HepG2 (cell line): Measurements from ENCODE around the gene DBNDD2. TPM values are rescaled to one million over a fixed set of nuclear protein-coding genes. Genes with fewer than 3 reads are reported as not detected.

Source experiments
- CBX5 ChIP-seq: sonication (generic); formaldehyde crosslinking; IDR thresholded peaks from 2 replicates; pipeline ENCODE4 v1.4.0; 2020; ENCODE audit warnings: missing genetic modification reagents, borderline replicate concordance
- ELK4 ChIP-seq: sonication (generic); formaldehyde crosslinking; IDR thresholded peaks from 2 replicates; pipeline ENCODE4 v1.9.0; 2021; ENCODE audit warnings: missing genetic modification reagents, borderline replicate concordance
- GABPB1 ChIP-seq: IDR thresholded peaks from 2 replicates; pipeline ENCODE4 v1.6.1; 2016; ENCODE audit warnings: mild to moderate bottlenecking, missing genetic modification reagents, moderate library complexity, missing compliant biosample characterization
- HNF1B ChIP-seq: sonication (generic); formaldehyde crosslinking; IDR thresholded peaks from 2 replicates; pipeline ENCODE4 v1.5.1; 2020; ENCODE audit warnings: mild to moderate bottlenecking, moderate library complexity, missing genetic modification reagents
- HOXA7 ChIP-seq: sonication (generic); formaldehyde crosslinking; IDR thresholded peaks from 2 replicates; pipeline ENCODE4 v1.8.1; 2022; ENCODE audit warnings: mild to moderate bottlenecking, missing genetic modification reagents, moderate library complexity
- KAT7 ChIP-seq: IDR thresholded peaks from 2 replicates; pipeline ENCODE4 v1.6.1; 2018; ENCODE audit warnings: borderline replicate concordance, missing compliant biosample characterization
- MXD1 ChIP-seq: sonication (generic); formaldehyde crosslinking; IDR thresholded peaks from 2 replicates; pipeline ENCODE4 v1.4.0; 2020; ENCODE audit warnings: mild to moderate bottlenecking, missing genetic modification reagents
- RBFOX2 ChIP-seq: fragments of 200-400 bp; formaldehyde crosslinking; IDR thresholded peaks from 2 replicates; pipeline ENCODE4 v1.6.1; 2017; ENCODE audit warnings: low read depth, mild to moderate bottlenecking, low read length
- RXRA ChIP-seq: sonication (generic); formaldehyde crosslinking; IDR thresholded peaks from 2 replicates; pipeline ENCODE4 v1.5.1; 2020; ENCODE audit warnings: missing genetic modification reagents
- SIN3A ChIP-seq: IDR thresholded peaks from 2 replicates; pipeline ENCODE4 v1.6.1; 2011; ENCODE audit warnings: low read depth, mild to moderate bottlenecking, control low read depth, low read length, borderline replicate concordance
- TAF1 ChIP-seq: sonication (generic); formaldehyde crosslinking; IDR thresholded peaks from 2 replicates; pipeline ENCODE4 v1.4.0; 2020; ENCODE audit warnings: missing genetic modification reagents
- XRCC5 ChIP-seq: fragments of 200-400 bp; formaldehyde crosslinking; optimal IDR thresholded peaks from 2 replicates; pipeline ENCODE3; 2017; ENCODE audit warnings: mild to moderate bottlenecking, low read length
- ZBTB49 ChIP-seq: sonication (generic); formaldehyde crosslinking; IDR thresholded peaks from 2 replicates; pipeline ENCODE4 v1.4.0; 2020; ENCODE audit warnings: missing genetic modification reagents, borderline replicate concordance
- ZC3H13 ChIP-seq: sonication (generic); formaldehyde crosslinking; IDR thresholded peaks from 2 replicates; pipeline ENCODE4 v1.8.1; 2023; ENCODE audit warnings: mild to moderate bottlenecking, missing genetic modification reagents, moderate library complexity
- ZFP41 ChIP-seq: sonication (generic); formaldehyde crosslinking; IDR thresholded peaks from 2 replicates; pipeline ENCODE4 v1.4.0; 2020; ENCODE audit warnings: mild to moderate bottlenecking, missing genetic modification reagents, borderline replicate concordance
- ZMYM4 ChIP-seq: sonication (generic); formaldehyde crosslinking; IDR thresholded peaks from 2 replicates; pipeline ENCODE4 v1.8.1; 2023; ENCODE audit warnings: mild to moderate bottlenecking, missing genetic modification reagents
- polyA plus RNA-seq, 8 experiments: library from polyadenylated mRNA; depleted of rRNA in 3 of 8; stranded (reverse) in 7 of 8; unstranded in 1 of 8; fragments of >200 nt; fragmentation: Illumina TruSeq in 4 of 8; extraction: Trizol in 4 of 8; gene quantifications; 2 replicates each; pipeline versions ENCODE4 v1.2.1 to v1.2.3, GENCODE V29; 2011 to 2016; ENCODE audit warnings: low read depth in 4 of 8, missing spikeins in 1 of 8, mixed read lengths in 1 of 8; ENCODE audit not compliant: insufficient read depth in 1 of 8
- total RNA-seq, 5 experiments: library from RNA; depleted of rRNA; stranded (reverse); fragments of >200 nt; fragmentation: Illumina TruSeq; extraction: Trizol; gene quantifications; 2 replicates each; pipeline ENCODE4 v1.2.3, GENCODE V29; 2016; ENCODE audit warnings: low read depth in 1 of 5
- TF ChIP-seq, protein P1 (sequence below): sonication (generic); formaldehyde crosslinking; IDR thresholded peaks from 2 replicates; pipeline ENCODE4 v1.4.0; 2020; ENCODE audit warnings: mild to moderate bottlenecking, missing genetic modification reagents
- TF ChIP-seq, protein P2 (sequence below): IDR thresholded peaks from 2 replicates; pipeline ENCODE4 v1.6.1; 2016
- TF ChIP-seq, protein P3 (sequence below): sonication (generic); formaldehyde crosslinking; IDR thresholded peaks from 2 replicates; pipeline ENCODE4 v1.4.0; 2020; ENCODE audit warnings: mild to moderate bottlenecking, missing genetic modification reagents

Gene DBNDD2
- total and polyA plus RNA-seq, 2 of the 13 experiments (the other 11 are each of a cell fraction or from before 2014, with no cell fraction given) = 16.7 to 47.6 TPM

- TF ChIP-seq SIN3A (no peak), RXRA (CRISPR knock-in tag) (peak; percentile 33; the same call in 1 of the 2 replicates), ELK4 (CRISPR knock-in tag) (no peak), CBX5 (CRISPR knock-in tag) (no peak), XRCC5 (peak; percentile 5), GABPB1 (CRISPR knock-in tag) (no peak), HNF1B (CRISPR knock-in tag) (0 out of 2 replicates have a peak, but pooled peaks have one; percentile 10), ZBTB49 (CRISPR knock-in tag) (no peak), RBFOX2 (no peak), TAF1 (CRISPR knock-in tag) (no peak), ZFP41 (no peak), ZMYM4 (no peak), ZC3H13 (CRISPR knock-in tag) (no peak), KAT7 (CRISPR knock-in tag) (no peak), MXD1 (CRISPR knock-in tag) (peak; percentile 74), HOXA7 (CRISPR knock-in tag) (peak; percentile 80; the same call in 1 of the 2 replicates)
- TF ChIP-seq, protein P1, sequence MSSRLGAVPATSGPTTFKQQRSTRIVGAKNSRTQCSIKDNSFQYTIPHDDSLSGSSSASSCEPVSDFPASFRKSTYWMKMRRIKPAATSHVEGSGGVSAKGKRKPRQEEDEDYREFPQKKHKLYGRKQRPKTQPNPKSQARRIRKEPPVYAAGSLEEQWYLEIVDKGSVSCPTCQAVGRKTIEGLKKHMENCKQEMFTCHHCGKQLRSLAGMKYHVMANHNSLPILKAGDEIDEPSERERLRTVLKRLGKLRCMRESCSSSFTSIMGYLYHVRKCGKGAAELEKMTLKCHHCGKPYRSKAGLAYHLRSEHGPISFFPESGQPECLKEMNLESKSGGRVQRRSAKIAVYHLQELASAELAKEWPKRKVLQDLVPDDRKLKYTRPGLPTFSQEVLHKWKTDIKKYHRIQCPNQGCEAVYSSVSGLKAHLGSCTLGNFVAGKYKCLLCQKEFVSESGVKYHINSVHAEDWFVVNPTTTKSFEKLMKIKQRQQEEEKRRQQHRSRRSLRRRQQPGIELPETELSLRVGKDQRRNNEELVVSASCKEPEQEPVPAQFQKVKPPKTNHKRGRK (CRISPR knock-in tag) = 0 out of 2 replicates have a peak, but pooled peaks have one; percentile 17
- TF ChIP-seq, protein P2, sequence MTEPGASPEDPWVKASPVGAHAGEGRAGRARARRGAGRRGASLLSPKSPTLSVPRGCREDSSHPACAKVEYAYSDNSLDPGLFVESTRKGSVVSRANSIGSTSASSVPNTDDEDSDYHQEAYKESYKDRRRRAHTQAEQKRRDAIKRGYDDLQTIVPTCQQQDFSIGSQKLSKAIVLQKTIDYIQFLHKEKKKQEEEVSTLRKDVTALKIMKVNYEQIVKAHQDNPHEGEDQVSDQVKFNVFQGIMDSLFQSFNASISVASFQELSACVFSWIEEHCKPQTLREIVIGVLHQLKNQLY (CRISPR knock-in tag) = no peak
- TF ChIP-seq, protein P3, sequence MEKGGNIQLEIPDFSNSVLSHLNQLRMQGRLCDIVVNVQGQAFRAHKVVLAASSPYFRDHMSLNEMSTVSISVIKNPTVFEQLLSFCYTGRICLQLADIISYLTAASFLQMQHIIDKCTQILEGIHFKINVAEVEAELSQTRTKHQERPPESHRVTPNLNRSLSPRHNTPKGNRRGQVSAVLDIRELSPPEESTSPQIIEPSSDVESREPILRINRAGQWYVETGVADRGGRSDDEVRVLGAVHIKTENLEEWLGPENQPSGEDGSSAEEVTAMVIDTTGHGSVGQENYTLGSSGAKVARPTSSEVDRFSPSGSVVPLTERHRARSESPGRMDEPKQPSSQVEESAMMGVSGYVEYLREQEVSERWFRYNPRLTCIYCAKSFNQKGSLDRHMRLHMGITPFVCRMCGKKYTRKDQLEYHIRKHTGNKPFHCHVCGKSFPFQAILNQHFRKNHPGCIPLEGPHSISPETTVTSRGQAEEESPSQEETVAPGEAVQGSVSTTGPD (CRISPR knock-in tag) = no peak
These were observed 2.4 kb upstream of the DBNDD2 start (continued) for GRCh38 chr20:45405571-45406259.
